WERI-Rb-1 (cell line): ENCODE data around the gene CD79A.
A peak's percentile ranks its signal among the peaks of the same experiment; 100 is the strongest.

ENCODE experiments used
- DNase-seq: peaks from one replicate; pipeline ENCODE4 v3.0.0-alpha.2; 2020
- H3K27ac ChIP-seq: fragments of 250-450 bp; sonication (Bioruptor Pico); 2 replicates; pipeline ENCODE4 v1.5.1; 2020; ENCODE audit warnings: mild to moderate bottlenecking, moderate library complexity
- H3K27me3 ChIP-seq: fragments of 250-450 bp; sonication (Bioruptor Pico); 2 replicates; pipeline ENCODE4 v1.5.1; 2021; ENCODE audit warnings: mild to moderate bottlenecking, low read depth, moderate library complexity; ENCODE audit not compliant: insufficient read depth, severe bottlenecking
- H3K36me3 ChIP-seq: fragments of 250-450 bp; sonication (Bioruptor Pico); 2 replicates; pipeline ENCODE4 v1.5.1; 2020; ENCODE audit warnings: mild to moderate bottlenecking, moderate library complexity
- H3K4me3 ChIP-seq: 2 replicates; pipeline ENCODE4 v1.5.1; 2011; ENCODE audit warnings: low read depth, mild to moderate bottlenecking, control low read depth, low read length
- H3K9me3 ChIP-seq: fragments of 250-450 bp; sonication (Bioruptor Pico); 2 replicates; pipeline ENCODE4 v1.5.1; 2021; ENCODE audit warnings: mild to moderate bottlenecking, moderate library complexity; ENCODE audit not compliant: severe bottlenecking
- TF ChIP-seq, protein P1 (sequence below): IDR thresholded peaks from 2 replicates; pipeline ENCODE4 v1.5.1; 2011; ENCODE audit warnings: low read depth, mild to moderate bottlenecking, control low read depth, inconsistent platforms, low read length

The CD79A gene

DNA sequence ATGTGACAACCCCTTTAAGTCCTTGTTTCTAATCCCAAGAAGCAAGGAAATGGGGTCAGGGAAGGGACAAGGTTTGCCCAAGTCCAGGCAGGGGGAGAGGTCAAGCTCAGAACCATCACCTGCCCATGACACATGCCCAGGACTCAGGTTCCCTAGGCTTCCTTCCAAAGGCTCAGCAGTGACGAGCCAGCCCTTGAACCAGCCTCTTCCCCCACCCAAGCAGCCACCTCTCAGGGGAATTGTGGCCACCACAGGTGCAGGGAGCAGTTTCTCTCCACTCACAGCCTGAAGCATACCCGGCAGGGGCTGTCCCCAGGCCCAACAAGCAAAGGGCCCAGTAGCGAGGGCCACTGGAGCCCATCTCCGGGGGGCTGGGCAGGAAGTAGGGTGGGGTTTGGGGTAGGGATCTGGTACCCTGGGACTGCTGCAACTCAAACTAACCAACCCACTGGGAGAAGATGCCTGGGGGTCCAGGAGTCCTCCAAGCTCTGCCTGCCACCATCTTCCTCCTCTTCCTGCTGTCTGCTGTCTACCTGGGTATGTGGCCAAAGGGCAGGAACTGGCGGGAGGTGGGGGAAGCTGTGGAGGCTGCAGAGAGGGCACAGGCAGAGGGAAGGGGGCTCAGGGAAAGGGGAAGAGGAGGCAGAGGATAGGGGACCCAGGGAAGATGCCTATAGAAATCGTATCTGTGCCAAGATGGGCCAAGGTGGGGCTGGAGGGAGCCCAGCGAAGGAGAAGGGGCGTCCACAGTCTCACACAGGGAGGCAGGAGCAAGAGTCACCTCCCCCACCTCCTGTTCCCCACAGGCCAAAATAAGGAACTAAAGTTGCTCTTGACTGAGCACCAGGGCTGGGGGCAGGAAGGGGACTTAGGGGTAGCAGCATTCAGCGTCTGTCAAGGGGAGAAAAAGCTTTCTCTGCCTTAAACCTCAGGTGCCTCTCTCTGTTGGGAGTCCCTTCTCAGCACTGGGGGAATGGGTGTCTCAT is at the start of gene CD79A:
TSS of gene CD79A (plus strand) at position 433 of the 986 bp plus-strand sequence. CDS start at position 459, 26 bp downstream.
- TF ChIP-seq, protein P1, sequence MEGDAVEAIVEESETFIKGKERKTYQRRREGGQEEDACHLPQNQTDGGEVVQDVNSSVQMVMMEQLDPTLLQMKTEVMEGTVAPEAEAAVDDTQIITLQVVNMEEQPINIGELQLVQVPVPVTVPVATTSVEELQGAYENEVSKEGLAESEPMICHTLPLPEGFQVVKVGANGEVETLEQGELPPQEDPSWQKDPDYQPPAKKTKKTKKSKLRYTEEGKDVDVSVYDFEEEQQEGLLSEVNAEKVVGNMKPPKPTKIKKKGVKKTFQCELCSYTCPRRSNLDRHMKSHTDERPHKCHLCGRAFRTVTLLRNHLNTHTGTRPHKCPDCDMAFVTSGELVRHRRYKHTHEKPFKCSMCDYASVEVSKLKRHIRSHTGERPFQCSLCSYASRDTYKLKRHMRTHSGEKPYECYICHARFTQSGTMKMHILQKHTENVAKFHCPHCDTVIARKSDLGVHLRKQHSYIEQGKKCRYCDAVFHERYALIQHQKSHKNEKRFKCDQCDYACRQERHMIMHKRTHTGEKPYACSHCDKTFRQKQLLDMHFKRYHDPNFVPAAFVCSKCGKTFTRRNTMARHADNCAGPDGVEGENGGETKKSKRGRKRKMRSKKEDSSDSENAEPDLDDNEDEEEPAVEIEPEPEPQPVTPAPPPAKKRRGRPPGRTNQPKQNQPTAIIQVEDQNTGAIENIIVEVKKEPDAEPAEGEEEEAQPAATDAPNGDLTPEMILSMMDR: no peak
- DNase-seq: no peak
- no peaks in the 10 kb centered on the region for H3K27me3 ChIP-seq
- no peak within 1 kb of the TSS for H3K27ac ChIP-seq
- no peak within 1 kb of the TSS for H3K4me3 ChIP-seq
- no peaks in the 10 kb centered on the region for H3K9me3 ChIP-seq
- peaks cover 9% of the 10 kb centered on the region for H3K36me3 ChIP-seq

DNA sequence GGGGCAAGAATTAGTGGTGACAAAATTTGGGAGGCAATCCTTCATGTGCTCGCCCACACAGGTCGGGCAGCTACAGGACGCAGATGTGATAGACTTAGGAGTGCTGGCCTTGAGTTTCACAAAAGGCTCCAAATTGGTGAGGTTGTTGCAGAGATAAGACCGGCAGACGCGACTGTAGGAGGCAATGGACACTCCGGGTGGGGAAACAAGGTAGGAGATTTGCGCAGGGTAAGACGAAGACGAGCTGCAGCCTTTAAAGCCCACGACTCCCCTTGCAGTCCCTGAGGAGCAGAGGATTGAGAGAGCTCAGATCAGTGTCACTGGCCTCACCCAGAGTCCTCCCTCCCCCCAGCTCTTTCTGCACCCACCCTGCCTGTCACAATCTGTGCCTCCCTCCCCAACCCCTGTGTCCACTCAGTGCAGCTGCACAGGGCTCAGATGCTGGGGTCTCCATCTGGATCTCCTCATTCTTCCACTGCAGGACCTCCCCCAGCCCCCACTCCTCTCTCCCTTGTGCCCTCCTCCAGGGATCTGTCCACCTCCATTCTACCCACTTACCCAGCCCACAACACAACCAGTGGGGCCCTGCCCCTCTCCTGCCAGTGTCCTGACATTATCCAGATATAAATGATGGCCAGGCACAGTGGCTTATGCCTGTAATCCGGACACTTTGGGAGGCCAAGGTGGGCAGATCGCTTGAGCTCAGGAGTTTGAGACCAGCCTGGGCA is 38.9 kb upstream of the CD79A start:
- no peaks in the 10 kb centered on the region for H3K36me3 ChIP-seq
- TF ChIP-seq, protein P1: no peak

GRCh38 chr19:41839211-41839610 is 37.9 kb upstream of the CD79A start:
- TF ChIP-seq, protein P1: no peak
- Histone ChIP-seq H3K4me3 (no peak overlapping the region), H3K9me3 (no peaks in the 10 kb centered on the region), H3K27me3 (no peaks in the 10 kb centered on the region), H3K27ac (no peak overlapping the region), H3K36me3 (no peaks in the 10 kb centered on the region)
- no peak for DNase-seq

More for the DNA sequence above, 38.9 kb upstream of the CD79A start:
- H3K27me3 ChIP-seq: no peaks in the 10 kb centered on the region
- H3K27ac ChIP-seq: no peak overlapping the region
- H3K9me3 ChIP-seq: no peaks in the 10 kb centered on the region
- 0 out of 2 replicates have a peak overlapping the region, but pooled peaks have one; percentile 8 for H3K4me3 ChIP-seq
- peak; percentile 60 for DNase-seq

DNA sequence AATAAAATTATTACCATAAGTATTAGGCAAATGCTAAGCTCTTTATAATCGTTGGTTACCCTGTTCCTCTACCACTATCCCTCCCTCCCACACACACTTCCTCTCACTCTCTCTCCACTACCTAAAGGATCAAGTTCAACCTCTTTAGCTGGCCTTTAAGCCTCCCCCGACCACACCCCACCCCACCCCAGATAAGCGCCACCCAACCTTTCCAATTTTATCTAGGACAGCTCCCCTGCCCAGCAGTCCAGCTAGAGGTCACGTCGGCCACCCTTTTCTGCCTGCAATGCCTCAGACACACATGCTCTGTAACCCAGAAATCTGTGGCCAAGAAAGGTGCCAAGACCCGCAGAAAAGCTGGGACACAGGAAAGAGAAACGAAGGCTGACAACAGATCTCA is 33.7 kb upstream of the CD79A start:
- H3K27ac ChIP-seq: no peak overlapping the region
- no peaks in the 10 kb centered on the region for H3K27me3 ChIP-seq
- TF ChIP-seq, protein P1: no peak

GRCh38 chr19:41844601-41845000 is 32.5 kb upstream of the CD79A start, which contains the start of gene LYPD4:
TSS of gene LYPD4 (minus strand) at chr19:41844683. CDS start at chr19:41839285, 5,398 bp downstream.
- TF ChIP-seq, protein P1: no peak
- Histone ChIP-seq H3K4me3 (no peak within 1 kb of the TSS), H3K9me3 (no peaks in the 10 kb centered on the region), H3K27ac (no peak within 1 kb of the TSS), H3K27me3 (no peaks in the 10 kb centered on the region), H3K36me3 (no peaks in the 10 kb centered on the region)
- no peak for DNase-seq

More for the DNA sequence above, 33.7 kb upstream of the CD79A start:
- Histone ChIP-seq H3K4me3 (no peak overlapping the region), H3K9me3 (no peaks in the 10 kb centered on the region), H3K36me3 (no peaks in the 10 kb centered on the region)
- DNase-seq: no peak
